ENCODE results near the gene ATF6.

- TF ChIP-seq EZH2 (IDR thresholded peaks at IDR 0.05) (no peak), POLR2AphosphoS5 (IDR thresholded peaks at IDR 0.05; ENCODE audit: borderline replicate concordance, low read depth, low read length) (no peak)
Measured at GRCh38 chr1:161949548-161949947, 183.4 kb downstream of the ATF6 start.
